Fibroblast of skin of left quadriceps (primary cell): ENCODE data around the gene FRYL.
"Not testable (repeated sequence)": the region's sequence is repeated elsewhere in the genome, so short reads cannot be mapped to it uniquely, and the experiment has no call there.

Source experiments
- DNase-seq, 2 experiments: peaks; one replicate each; pipeline ENCODE4 v3.0.0-alpha.2; 2013; ENCODE audit warnings: low read depth in 2 of 2

Gene FRYL

GRCh38 chr4:48785302-48785701, 5.2 kb upstream of the FRYL start:
- no peak for DNase-seq

- no peak for DNase-seq
Measured at GRCh38 chr4:48781968-48782367, 1.9 kb upstream of the FRYL start.

GRCh38 chr4:48780865-48781214, 761 bp upstream of the FRYL start:
- no peak for DNase-seq

GRCh38 chr4:48779095-48779997, 733 bp downstream of the FRYL start:
- peak in 1 of 2 experiments; percentile 18 for DNase-seq

GRCh38 chr4:48778431-48779094, 1.5 kb downstream of the FRYL start:
- DNase-seq, result peak; percentile 44 to 49

GRCh38 chr4:48777739-48778138, 2.3 kb downstream of the FRYL start:
- DNase-seq, result no peak

GRCh38 chr4:48774760-48775710, 5.0 kb downstream of the FRYL start:
- no peak for DNase-seq

GRCh38 chr4:48772556-48772955, 7.5 kb downstream of the FRYL start:
- DNase-seq, result no peak

- DNase-seq, result no peak
Measured at GRCh38 chr4:48767055-48767929, 12.8 kb downstream of the FRYL start.

GRCh38 chr4:48766131-48766792, 13.8 kb downstream of the FRYL start:
- DNase-seq, result no peak

- no peak for DNase-seq
Measured at GRCh38 chr4:48762408-48762807, 17.7 kb downstream of the FRYL start.

GRCh38 chr4:48761286-48761685, 18.8 kb downstream of the FRYL start:
- no peak for DNase-seq

GRCh38 chr4:48758703-48759102, 21.4 kb downstream of the FRYL start:
- not testable (repeated sequence) for DNase-seq

- no peak for DNase-seq
Measured at GRCh38 chr4:48756689-48757220, 23.3 kb downstream of the FRYL start.

GRCh38 chr4:48755281-48755680, 24.8 kb downstream of the FRYL start:
- no peak for DNase-seq

- DNase-seq, result no peak
Measured at GRCh38 chr4:48753159-48753558, 26.9 kb downstream of the FRYL start.

- DNase-seq, result no peak
Measured at GRCh38 chr4:48752726-48753125, 27.4 kb downstream of the FRYL start.

GRCh38 chr4:48752246-48752645, 27.8 kb downstream of the FRYL start:
- DNase-seq, result no peak

GRCh38 chr4:48748949-48749596, 31.0 kb downstream of the FRYL start:
- DNase-seq, result no peak
